Stomach (tissue), 4 donors: ENCODE data around the gene GAB1.

Experiments
- EP300 ChIP-seq: sonication (generic); formaldehyde crosslinking; IDR thresholded peaks from one replicate; pipeline ENCODE4 v1.6.1; 2017; ENCODE audit warnings: antibody characterized with exemption
- POLR2A ChIP-seq, 4 donors: fragments of 450-650 bp; IDR thresholded peaks; one replicate each; pipeline ENCODE4 v1.6.1; 2016; ENCODE audit warnings: antibody characterized with exemption in 4 of 4, control low read depth in 2 of 4, mild to moderate bottlenecking in 1 of 4, moderate library complexity in 1 of 4
- POLR2AphosphoS5 ChIP-seq, 3 donors: sonication (generic); formaldehyde crosslinking; IDR thresholded peaks; one replicate each; pipeline ENCODE4 v1.6.1; 2016; ENCODE audit warnings: antibody characterized with exemption in 3 of 3
- TF ChIP-seq, protein P1 (sequence below), 7 experiments: fragments of 450-650 bp in 4 of 7; fragments of 200-600 bp in 3 of 7; sonication (generic) in 3 of 7; IDR thresholded peaks; one replicate each; pipeline ENCODE4 v1.5.1; 2016 to 2019; ENCODE audit warnings: antibody characterized with exemption in 7 of 7, control low read depth in 2 of 7, mild to moderate bottlenecking in 1 of 7

DNA sequence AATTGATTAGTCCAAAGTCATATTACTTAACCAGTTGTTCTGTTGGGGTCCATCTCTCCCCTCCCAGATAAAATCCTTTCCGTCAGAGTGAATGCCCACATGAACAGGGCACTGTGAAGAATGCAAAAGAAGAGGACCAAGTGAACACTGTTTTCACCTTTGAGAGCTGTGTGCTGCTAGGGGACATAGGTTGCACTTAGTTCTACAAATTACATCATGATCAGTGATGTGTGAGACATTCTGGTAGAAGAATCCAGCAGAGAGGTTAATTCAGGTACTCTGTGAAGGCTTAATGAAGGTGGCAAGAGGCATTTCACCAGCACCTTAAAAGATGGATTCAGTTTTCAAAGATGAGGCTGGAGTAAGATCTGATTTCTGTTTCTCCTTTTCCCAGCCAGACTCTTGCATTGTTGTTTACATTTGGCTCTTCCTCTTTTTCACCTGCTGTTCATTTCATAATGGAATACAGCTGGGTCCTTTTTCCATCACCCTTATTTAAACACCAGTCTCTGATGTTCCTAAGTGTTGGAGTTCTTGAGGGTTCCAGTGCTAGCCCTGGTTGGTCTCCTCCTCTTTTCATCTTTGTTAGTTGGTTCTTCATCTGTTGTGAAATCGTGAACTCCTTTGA lies 10.9 kb downstream of the GAB1 start:
- TF ChIP-seq, protein P1, sequence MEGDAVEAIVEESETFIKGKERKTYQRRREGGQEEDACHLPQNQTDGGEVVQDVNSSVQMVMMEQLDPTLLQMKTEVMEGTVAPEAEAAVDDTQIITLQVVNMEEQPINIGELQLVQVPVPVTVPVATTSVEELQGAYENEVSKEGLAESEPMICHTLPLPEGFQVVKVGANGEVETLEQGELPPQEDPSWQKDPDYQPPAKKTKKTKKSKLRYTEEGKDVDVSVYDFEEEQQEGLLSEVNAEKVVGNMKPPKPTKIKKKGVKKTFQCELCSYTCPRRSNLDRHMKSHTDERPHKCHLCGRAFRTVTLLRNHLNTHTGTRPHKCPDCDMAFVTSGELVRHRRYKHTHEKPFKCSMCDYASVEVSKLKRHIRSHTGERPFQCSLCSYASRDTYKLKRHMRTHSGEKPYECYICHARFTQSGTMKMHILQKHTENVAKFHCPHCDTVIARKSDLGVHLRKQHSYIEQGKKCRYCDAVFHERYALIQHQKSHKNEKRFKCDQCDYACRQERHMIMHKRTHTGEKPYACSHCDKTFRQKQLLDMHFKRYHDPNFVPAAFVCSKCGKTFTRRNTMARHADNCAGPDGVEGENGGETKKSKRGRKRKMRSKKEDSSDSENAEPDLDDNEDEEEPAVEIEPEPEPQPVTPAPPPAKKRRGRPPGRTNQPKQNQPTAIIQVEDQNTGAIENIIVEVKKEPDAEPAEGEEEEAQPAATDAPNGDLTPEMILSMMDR (IDR thresholded peaks at IDR 0.05): no peak
- no peak for TF ChIP-seq EP300
- no peak for TF ChIP-seq POLR2A (IDR thresholded peaks at IDR 0.05)
- no peak for TF ChIP-seq POLR2AphosphoS5 (IDR thresholded peaks at IDR 0.05)
